Type B pancreatic cell (in vitro differentiated cells): ENCODE measurements around the gene TMEM178B. TPM values are rescaled to one million over a fixed set of nuclear protein-coding genes. Genes with fewer than 3 reads are reported as not detected.
"Not testable (repeated sequence)": the region's sequence is repeated elsewhere in the genome, so short reads cannot be mapped to it uniquely, and the experiment has no call there.

Experiments
- DNase-seq: peaks from one replicate; pipeline ENCODE4 v3.0.0; 2021; ENCODE audit warnings: mixed read lengths; ENCODE audit not compliant: unreplicated experiment; ENCODE audit errors: extremely low spot score
- H3K27ac Mint-ChIP-seq: 2 replicates; pipeline ENCODE4 v1.8.0; 2021; ENCODE audit warnings: mild to moderate bottlenecking, mixed read lengths
- H3K27me3 Mint-ChIP-seq: 2 replicates; pipeline ENCODE4 v1.8.0; 2021; ENCODE audit warnings: mixed read lengths
- H3K36me3 Mint-ChIP-seq: 2 replicates; pipeline ENCODE4 v1.8.0; 2021; ENCODE audit warnings: mixed read lengths
- H3K4me1 Mint-ChIP-seq: one replicate; pipeline ENCODE4 v1.8.0; 2021; ENCODE audit warnings: mixed read lengths; ENCODE audit not compliant: unreplicated experiment
- H3K4me3 Mint-ChIP-seq: 2 replicates; pipeline ENCODE4 v1.8.0; 2021; ENCODE audit warnings: mild to moderate bottlenecking, mixed read lengths
- H3K9me3 Mint-ChIP-seq: 2 replicates; pipeline ENCODE4 v1.8.0; 2021; ENCODE audit warnings: mixed read lengths
- total RNA-seq: library from RNA; stranded (reverse); gene quantifications from 2 replicates; pipeline ENCODE4 v1.2.1, GENCODE V29; 2021; ENCODE audit warnings: low replicate concordance
- TF ChIP-seq, protein P1 (sequence below): fragments of 200-600 bp; sonication (generic); conservative IDR thresholded peaks from 2 replicates; pipeline ENCODE4 v1.5.0; 2021; ENCODE audit warnings: antibody characterized with exemption, mild to moderate bottlenecking

TMEM178B gene
- total RNA-seq, 1 donor from 2014 or later, result 8.7 TPM

DNA sequence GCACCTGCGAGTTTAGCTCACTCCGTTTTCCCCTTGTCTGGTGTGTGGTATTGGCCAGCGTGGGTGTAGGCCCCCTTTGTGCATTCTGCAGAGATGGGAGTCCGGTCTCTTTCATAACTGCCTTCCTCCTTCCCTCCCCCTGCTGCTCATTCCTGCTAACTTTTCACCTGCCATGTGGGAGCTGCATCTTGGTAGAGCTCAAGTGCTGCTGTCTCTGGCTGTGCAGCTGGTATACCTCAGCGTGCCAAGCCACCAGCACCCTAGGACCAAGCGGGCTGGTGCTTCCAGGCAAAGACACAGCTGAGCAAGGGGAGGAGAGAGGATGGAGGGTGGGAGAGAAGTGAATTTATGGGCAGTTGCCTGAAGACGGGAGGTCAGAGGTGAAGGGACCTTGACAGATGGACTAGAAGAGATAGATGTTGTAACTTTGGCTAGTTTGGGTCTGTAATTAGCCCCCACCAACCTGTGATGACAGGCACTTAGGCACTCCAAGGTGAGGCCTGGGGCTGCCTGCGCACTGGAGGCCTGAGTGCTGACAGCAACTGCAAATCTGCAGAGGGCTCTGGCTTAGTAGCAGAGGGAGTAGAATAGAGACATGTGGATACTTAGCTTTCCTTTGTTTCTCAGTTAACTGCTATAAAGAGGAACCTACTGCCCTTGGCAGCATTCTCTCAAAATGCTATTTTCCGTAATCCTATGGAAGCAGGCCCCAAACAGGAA is 328.6 kb downstream of the TMEM178B start:
- DNase-seq, result no peak
- H3K27ac Mint-ChIP-seq, result no peak overlapping the region
- no peaks in the 10 kb centered on the region for H3K36me3 Mint-ChIP-seq
- H3K9me3 Mint-ChIP-seq, result no peaks in the 10 kb centered on the region
- peaks cover 11% of the 10 kb centered on the region for H3K27me3 Mint-ChIP-seq
- no peak overlapping the region for H3K4me3 Mint-ChIP-seq
- TF ChIP-seq, protein P1, sequence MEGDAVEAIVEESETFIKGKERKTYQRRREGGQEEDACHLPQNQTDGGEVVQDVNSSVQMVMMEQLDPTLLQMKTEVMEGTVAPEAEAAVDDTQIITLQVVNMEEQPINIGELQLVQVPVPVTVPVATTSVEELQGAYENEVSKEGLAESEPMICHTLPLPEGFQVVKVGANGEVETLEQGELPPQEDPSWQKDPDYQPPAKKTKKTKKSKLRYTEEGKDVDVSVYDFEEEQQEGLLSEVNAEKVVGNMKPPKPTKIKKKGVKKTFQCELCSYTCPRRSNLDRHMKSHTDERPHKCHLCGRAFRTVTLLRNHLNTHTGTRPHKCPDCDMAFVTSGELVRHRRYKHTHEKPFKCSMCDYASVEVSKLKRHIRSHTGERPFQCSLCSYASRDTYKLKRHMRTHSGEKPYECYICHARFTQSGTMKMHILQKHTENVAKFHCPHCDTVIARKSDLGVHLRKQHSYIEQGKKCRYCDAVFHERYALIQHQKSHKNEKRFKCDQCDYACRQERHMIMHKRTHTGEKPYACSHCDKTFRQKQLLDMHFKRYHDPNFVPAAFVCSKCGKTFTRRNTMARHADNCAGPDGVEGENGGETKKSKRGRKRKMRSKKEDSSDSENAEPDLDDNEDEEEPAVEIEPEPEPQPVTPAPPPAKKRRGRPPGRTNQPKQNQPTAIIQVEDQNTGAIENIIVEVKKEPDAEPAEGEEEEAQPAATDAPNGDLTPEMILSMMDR, result no peak
- no peaks in the 10 kb centered on the region for H3K4me1 Mint-ChIP-seq

DNA sequence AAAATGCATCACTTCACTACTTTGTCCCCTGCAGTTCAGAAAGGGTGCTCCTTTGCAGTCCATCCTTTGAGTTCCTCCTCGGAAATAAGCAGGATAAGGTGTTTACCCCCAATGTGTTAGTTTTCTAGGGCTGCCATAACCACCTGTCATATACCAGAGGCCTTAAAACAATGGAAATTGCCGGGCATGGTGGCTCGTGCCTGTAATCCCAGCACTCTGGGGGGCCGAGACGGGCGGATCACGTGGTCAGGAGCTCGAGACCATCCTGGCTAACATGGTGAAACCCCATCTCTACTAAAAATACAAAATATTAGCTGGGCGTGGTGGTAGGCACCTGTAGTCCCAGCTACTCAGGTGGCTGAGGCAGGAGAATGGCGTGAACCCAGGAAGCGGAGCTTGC is 330.0 kb downstream of the TMEM178B start:
- H3K9me3 Mint-ChIP-seq, H3K4me1 Mint-ChIP-seq, DNase-seq, H3K27ac Mint-ChIP-seq, H3K36me3 Mint-ChIP-seq, H3K4me3 Mint-ChIP-seq: not testable (repeated sequence)
- peaks cover 14% of the 10 kb centered on the region for H3K27me3 Mint-ChIP-seq

DNA sequence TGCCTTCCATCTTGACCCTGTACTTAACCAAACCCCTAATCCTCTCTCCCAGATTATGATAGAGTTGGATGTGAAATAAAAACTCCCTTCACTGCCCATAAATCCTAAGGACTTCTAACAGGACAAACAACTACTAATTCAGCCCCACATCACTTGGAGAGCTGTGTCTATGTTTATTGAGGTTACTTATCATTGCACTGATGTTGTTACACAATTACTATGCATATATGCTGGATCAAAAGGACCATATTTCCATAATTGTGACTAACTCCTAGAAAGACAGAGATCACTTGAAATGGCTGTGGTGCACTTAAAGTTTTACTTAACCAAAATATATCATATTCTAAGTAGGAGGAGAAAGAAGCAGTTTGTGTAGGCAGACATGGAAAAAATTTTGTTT is 332.5 kb downstream of the TMEM178B start:
- H3K27me3 Mint-ChIP-seq, result peaks cover 22% of the 10 kb centered on the region
- H3K9me3 Mint-ChIP-seq, result no peaks in the 10 kb centered on the region
- no peaks in the 10 kb centered on the region for H3K36me3 Mint-ChIP-seq
- TF ChIP-seq, protein P1, result no peak
- no peak overlapping the region for H3K27ac Mint-ChIP-seq
- H3K4me1 Mint-ChIP-seq, result no peaks in the 10 kb centered on the region
- H3K4me3 Mint-ChIP-seq, result no peak overlapping the region
- DNase-seq, result no peak

DNA sequence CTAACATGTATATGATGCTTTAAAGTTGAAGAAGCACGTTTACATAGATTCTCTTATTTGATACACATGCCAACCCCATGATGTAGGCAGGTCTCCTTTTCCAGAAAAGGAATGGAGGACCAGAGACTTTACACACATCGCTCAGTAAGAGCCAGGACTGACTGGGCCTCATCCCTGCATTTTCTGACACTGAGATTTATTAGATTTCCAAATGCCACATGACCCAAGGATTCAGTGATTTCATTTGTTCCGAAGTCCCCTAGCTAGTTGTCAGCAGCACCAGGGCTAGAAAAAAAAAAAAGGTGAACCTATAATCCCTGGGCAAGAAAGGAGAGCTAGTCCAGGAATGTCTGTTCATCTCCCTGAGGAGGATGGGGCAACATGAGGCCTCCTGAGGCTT is 334.0 kb downstream of the TMEM178B start:
- Mint-ChIP-seq H3K27me3 (peaks cover 22% of the 10 kb centered on the region), H3K27ac (no peak overlapping the region), H3K9me3 (no peaks in the 10 kb centered on the region), H3K4me1 (no peaks in the 10 kb centered on the region), H3K4me3 (no peak overlapping the region), H3K36me3 (no peaks in the 10 kb centered on the region)
- TF ChIP-seq, protein P1, result no peak
- DNase-seq, result no peak

DNA sequence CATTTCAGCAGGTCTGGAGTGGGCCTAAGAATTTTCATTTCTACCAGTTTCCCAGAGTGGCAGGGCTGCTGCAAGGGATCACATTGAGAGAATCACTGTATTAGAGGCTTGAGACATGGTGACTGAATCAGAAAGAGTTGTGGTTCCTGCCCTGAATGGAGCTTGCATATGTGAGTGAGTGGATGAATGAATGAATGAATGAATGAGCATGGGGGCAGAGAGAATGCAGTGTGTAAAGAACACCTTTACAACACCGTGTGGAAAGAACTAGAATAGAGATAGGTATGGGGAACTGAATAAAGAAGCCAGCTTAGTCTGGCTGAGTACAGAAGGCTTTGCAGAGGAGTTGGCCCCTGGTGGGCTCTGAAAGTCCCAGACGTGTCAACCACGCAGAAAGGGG is 334.6 kb downstream of the TMEM178B start:
- TF ChIP-seq, protein P1, result no peak
- no peak overlapping the region for H3K4me3 Mint-ChIP-seq
- H3K27ac Mint-ChIP-seq, result no peak overlapping the region
- peaks cover 22% of the 10 kb centered on the region for H3K27me3 Mint-ChIP-seq
- no peaks in the 10 kb centered on the region for H3K36me3 Mint-ChIP-seq
- no peaks in the 10 kb centered on the region for H3K4me1 Mint-ChIP-seq
- no peak for DNase-seq
- H3K9me3 Mint-ChIP-seq, result no peaks in the 10 kb centered on the region

DNA sequence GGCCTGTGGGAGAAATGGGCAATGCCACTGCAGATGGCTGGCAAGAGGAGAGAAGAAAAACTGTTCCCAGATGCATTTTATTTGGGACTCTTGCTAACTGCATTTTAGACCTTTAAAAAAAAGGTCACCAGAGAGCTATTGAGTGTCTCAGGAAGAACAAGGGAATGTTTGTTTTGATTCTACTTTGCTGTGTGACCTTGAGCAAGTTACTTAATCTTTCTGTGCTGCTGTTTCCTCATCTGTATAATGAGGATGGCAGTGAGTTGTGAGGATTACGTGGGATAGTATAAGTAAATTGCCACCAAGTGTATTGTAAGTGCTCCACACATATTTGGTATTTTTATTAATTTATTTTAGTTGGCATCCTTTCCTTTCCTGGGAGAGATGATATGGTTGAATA is 335.4 kb downstream of the TMEM178B start:
- H3K36me3 Mint-ChIP-seq, result no peaks in the 10 kb centered on the region
- DNase-seq, result no peak
- TF ChIP-seq, protein P1, result no peak
- no peaks in the 10 kb centered on the region for H3K9me3 Mint-ChIP-seq
- no peak overlapping the region for H3K4me3 Mint-ChIP-seq
- H3K4me1 Mint-ChIP-seq, result no peaks in the 10 kb centered on the region
- peaks cover 22% of the 10 kb centered on the region for H3K27me3 Mint-ChIP-seq
- no peak overlapping the region for H3K27ac Mint-ChIP-seq
